CD4-positive, alpha-beta T cell treated with Interferon gamma for 1 hour (primary cell): Measurements from ENCODE around the gene RRP15.
"Not testable (repeated sequence)": the region's sequence is repeated elsewhere in the genome, so short reads cannot be mapped to it uniquely, and the experiment has no call there.

ENCODE experiments used
- DNase-seq: peaks from one replicate; pipeline ENCODE4 v3.0.0-alpha.2; 2020

Gene RRP15

GRCh38 chr1:218297867-218298266, 12.8 kb downstream of the RRP15 start:
- no peak for DNase-seq

DNA sequence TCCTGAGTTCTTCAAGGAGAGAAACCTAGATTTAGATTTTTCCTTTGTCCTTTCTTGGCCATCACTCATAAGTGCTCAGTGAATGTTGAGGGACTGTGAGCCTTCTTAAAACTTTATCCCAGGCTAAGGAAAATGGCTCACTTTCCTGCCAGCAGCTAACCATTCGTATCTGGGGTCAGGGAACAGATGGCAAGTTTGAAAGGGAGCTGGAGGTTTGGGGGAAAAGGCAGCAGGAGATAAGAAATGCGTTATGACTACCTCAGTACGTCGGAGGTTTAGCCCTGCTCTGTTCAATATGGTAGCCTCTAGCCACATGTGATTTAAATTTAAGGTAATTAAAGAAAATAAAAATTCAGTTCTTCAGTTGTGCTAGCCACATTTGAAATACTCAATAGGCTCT, 13.3 kb downstream of the RRP15 start:
- no peak for DNase-seq

DNA sequence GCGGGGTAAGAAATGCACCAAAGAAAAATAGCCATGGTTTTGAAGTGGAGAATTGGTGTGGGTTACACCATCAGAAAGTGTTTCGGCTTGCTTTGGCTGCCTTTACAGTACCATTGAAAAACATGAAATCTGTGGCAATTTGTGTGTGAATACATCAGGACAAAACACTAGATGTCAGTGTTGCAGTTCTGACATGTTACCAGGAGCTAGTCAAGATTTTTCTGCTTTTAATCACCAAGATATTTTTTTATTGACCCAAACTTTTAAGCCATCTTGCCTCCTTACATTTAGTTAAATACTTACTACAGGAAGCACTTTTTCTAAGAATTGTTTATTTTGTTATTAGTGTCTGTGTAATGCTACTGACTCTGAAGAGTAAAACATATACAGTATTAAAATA, 14.3 kb downstream of the RRP15 start:
- no peak for DNase-seq

DNA sequence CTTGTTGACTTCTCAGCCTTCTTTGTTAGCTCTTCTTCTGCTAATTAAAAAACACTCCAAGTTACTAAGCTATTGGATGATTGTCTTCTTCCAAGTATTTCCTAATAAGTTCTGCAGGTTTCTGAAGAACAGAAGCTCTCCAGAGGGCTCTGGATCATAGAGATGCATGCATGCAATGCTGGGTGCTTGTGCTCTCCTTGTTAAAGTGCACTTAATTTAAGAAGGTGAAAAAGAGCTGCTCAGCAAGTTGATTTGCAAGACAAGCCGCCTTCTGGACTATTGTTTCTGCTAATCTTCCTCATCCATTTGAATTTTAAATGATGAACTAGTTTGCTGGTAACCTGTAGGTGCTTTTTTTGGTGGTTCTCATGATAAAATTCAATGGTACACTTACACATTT, 16.1 kb downstream of the RRP15 start:
- DNase-seq = no peak

GRCh38 chr1:218302155-218302554, 17.1 kb downstream of the RRP15 start:
- DNase-seq = no peak

- DNase-seq = no peak
These were observed 18.2 kb downstream of the RRP15 start for GRCh38 chr1:218303176-218303879.

GRCh38 chr1:218304281-218305039, 19.4 kb downstream of the RRP15 start:
- no peak for DNase-seq

DNA sequence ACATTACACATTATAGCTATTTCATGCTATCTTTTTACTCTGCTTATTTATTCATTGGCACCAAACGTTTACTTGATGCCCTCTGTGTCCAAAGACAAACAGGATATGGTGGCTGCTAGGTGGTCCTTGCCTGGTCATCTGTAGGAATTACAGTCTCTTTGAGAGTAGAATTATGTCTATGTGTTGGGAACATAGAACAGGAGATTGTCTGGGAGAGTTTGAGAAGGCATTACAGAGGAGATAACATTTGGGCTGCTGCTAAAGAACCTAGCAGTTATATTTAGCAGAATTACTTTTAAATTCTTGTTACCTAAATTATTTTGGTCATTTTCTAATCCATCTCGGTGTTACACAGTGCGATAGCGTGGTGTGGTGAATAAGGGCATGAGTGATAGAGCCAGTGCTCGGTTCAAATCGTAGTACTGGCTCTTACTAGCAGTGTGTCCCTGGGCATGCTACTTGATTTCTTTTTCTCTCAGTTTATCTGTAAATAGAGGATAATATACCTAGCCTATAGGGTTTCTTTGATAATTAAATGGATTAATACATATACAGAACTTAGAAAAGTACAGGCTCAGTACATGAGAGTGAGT, 20.5 kb downstream of the RRP15 start:
- no peak for DNase-seq

DNA sequence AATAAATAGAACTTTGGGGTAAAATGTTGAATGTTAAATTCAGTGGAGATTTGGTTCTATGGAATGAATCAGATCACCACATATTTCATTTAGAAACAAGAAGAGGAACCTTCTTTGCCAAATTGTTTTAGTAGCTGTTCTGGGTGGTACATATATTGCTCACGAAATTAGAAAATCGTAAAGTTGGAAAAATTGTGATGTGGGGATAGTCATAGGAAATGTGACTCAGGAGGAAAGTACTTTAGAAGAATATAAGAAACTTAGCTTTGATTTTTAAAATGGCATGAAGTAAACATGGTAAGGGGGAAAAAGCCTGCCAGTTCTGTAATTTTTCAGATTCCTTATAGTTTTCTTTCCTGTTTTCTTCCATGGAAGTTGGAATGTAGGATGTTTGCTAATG, 27.4 kb downstream of the RRP15 start:
- no peak for DNase-seq

DNA sequence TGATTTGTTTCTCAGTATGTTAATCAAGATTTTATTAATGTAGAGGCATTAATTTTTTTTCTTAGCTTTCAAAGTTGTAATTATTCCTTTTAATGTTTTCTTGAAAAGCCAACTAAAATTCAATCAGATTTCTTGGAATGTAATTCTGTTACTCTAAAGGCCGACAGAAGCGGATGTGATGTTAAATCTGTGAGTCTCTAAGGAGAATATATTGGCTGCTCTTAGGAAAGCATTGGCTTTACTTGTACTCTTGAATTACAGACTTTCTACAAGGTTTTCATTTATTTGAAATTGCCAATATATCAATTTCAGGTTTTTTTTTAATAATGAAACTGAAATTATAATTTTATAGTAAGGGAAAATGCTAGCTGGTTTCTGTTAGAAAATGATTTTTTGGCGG, 29.2 kb downstream of the RRP15 start:
- DNase-seq = no peak

- no peak for DNase-seq
These were observed 30.5 kb downstream of the RRP15 start for GRCh38 chr1:218315638-218316037.

GRCh38 chr1:218317061-218317460, 32.0 kb downstream of the RRP15 start:
- DNase-seq = no peak

GRCh38 chr1:218320182-218320581, 35.1 kb downstream of the RRP15 start:
- not testable (repeated sequence) for DNase-seq

- DNase-seq = no peak
These were observed 37.7 kb downstream of the RRP15 start for GRCh38 chr1:218322762-218323161.

DNA sequence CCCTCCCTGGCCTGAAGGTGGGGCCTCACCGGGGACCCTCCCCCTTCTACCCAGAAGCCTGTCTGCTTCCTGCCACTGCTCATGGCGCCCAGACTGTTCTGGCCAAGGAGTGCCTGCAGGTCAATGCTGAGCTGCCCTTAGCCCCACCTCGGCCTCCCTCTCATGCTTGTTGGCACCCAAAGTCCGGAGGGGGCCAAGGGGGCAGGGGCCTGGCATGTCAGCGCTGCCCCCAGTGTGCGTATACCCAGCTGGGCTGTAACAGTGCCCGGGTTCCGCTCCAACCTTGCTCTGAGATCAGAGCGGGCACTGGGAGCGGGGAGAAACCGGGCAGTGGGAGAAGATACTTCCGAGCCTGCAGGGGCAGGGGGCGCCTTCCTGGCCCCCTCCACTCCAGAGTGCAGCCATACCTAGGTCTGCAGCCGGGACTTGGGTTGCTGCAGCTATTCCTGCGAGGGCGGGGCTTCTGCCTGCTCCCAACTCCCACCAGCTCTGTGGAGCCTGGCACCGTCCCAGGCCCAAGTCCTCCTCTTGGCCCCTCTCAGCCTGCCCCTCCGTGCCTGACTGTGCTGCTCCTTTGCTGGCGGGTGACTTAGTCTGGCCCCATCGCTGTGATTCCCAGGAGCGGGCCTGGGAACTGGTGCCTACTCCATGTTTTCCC, 38.6 kb downstream of the RRP15 start:
- no peak for DNase-seq

- DNase-seq = no peak
These were observed 39.1 kb downstream of the RRP15 start for GRCh38 chr1:218324226-218324580.

GRCh38 chr1:218328769-218329168, 43.7 kb downstream of the RRP15 start:
- DNase-seq = no peak

- DNase-seq = no peak
These were observed 45.0 kb downstream of the RRP15 start for GRCh38 chr1:218330043-218330623.

- no peak for DNase-seq
These were observed 47.3 kb downstream of the RRP15 start for GRCh38 chr1:218332416-218332815.

DNA sequence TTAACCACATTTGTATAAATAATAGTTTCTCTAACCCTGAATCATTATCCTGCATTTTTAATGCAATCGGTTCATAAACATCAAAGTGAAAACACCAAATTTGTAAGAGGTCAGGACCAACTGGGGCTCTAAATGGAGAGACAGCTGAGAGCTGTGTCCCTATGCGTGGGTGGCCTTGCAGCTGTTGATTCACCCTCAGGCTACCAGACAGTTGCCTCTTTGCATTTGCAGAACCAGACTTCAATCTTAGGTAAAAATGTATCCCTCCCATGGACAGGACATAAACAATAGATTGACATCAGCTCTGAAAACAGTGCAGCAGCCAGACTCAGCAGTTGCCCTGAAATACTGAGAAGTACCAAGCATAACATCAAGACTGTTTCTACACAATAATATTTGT, 51.2 kb downstream of the RRP15 start:
- DNase-seq = no peak

GRCh38 chr1:218339267-218339831, 54.3 kb downstream of the RRP15 start:
- no peak for DNase-seq

- DNase-seq = no peak
These were observed 56.2 kb downstream of the RRP15 start for GRCh38 chr1:218341325-218341724.

- no peak for DNase-seq
These were observed 57.0 kb downstream of the RRP15 start for GRCh38 chr1:218342091-218342490.
